K562 (cell line): ENCODE results near the gene TENM3. TPM values are rescaled to one million over a fixed set of nuclear protein-coding genes. Genes with fewer than 3 reads are reported as not detected.

Experiments
- ATAC-seq: fragments of 200-7000 bp; cut with Tn5 transposase; 3 replicates; pipeline ENCODE4 v1.9.1; 2020; ENCODE audit warnings: moderate library complexity
- BruUV-seq: library from RNA; stranded (reverse); fragments of 400-500 nt; replicated peaks from 2 replicates; lab custom pipeline; 2021; lab: Mats Ljungman, UMichigan
- CTCF ChIA-PET: fragments of 300-600 bp; formaldehyde crosslinking; extraction: SDS; loops from one replicate; lab custom pipeline; 2021; ENCODE audit warnings: low intra/inter-chr PET ratio; lab: Yijun Ruan, JAX
- POLR2A ChIA-PET: fragments of 300-600, 350-650 bp; sonication (Branson Sonifier 250); formaldehyde crosslinking; extraction: SDS; loops from one replicate; lab custom pipeline; 2021; ENCODE audit warnings: antibody characterized with exemption, inconsistent platforms; lab: Yijun Ruan, JAX
- DNase-seq, 4 experiments: peaks; one replicate each; pipeline versions ENCODE4 v3.0.0 to v3.0.0-alpha.2; 2011 to 2018; ENCODE audit warnings: low spot score in 3 of 4, mixed read lengths in 3 of 4; ENCODE audit errors: extremely low read depth in 1 of 4
- FAIRE-seq: peaks from 2 replicates; lab custom pipeline; 2011; peaks lifted over from hg19 to GRCh38; lab: Jason Lieb, UNC
- H2AFZ ChIP-seq: 2 replicates; pipeline ENCODE4 v1.6.0; 2011; ENCODE audit warnings: low read depth, low read length, control low read depth, inconsistent platforms
- H3K27ac ChIP-seq: fragments of 200-600 bp; 3 replicates; pipeline ENCODE4 v1.8.0; 2011; ENCODE audit warnings: low read depth, mild to moderate bottlenecking, control low read depth, inconsistent platforms, low read length, moderate library complexity, mixed read lengths; ENCODE audit errors: extremely low read depth
- H3K27me3 ChIP-seq, 2 experiments: fragments of 300-600 bp in 1 of 2; 2 replicates in 1 of 2; 3 replicates in 1 of 2; pipeline versions ENCODE4 v1.6.0 to v1.8.0; 2011; ENCODE audit warnings: inconsistent platforms in 2 of 2, low read length in 2 of 2, mild to moderate bottlenecking in 1 of 2, mixed read lengths in 1 of 2, moderate library complexity in 1 of 2; ENCODE audit not compliant: control insufficient read depth in 2 of 2, insufficient read depth in 2 of 2
- H3K36me3 ChIP-seq: fragments of 300-600 bp; 3 replicates; pipeline ENCODE4 v1.8.0; 2011; ENCODE audit warnings: mild to moderate bottlenecking, low read length, inconsistent platforms; ENCODE audit not compliant: control insufficient read depth, insufficient read depth
- H3K4me1 ChIP-seq, 2 experiments: fragments of 200-600 bp in 1 of 2; replicated peaks in 1 of 2; 2 replicates in 1 of 2; 3 replicates in 1 of 2; pipeline versions ENCODE4 v1.5.1 to v1.8.0; 2011; ENCODE audit warnings: inconsistent platforms in 2 of 2, low read length in 2 of 2, mild to moderate bottlenecking in 1 of 2, mixed read lengths in 1 of 2, moderate library complexity in 1 of 2; ENCODE audit not compliant: control insufficient read depth in 2 of 2, insufficient read depth in 2 of 2
- H3K4me2 ChIP-seq: 2 replicates; pipeline ENCODE4 v1.6.1; 2011; ENCODE audit warnings: low read length, control low read depth, inconsistent platforms, mixed read lengths; ENCODE audit not compliant: insufficient read depth
- H3K4me3 ChIP-seq: fragments of 200-600 bp; sonication (generic), shearing (Covaris generic); 2 replicates; pipeline ENCODE4 v1.5.1; 2016; ENCODE audit warnings: control low read depth, inconsistent platforms
- H3K79me2 ChIP-seq: fragments of 200-600 bp; 3 replicates; pipeline ENCODE4 v1.8.0; 2011; ENCODE audit warnings: low read length, inconsistent platforms; ENCODE audit not compliant: control insufficient read depth, insufficient read depth
- H3K9ac ChIP-seq, 2 experiments: 2 replicates each; pipeline versions ENCODE4 v1.6.0 to v1.6.1; 2011; ENCODE audit warnings: low read depth in 2 of 2, low read length in 2 of 2, control low read depth in 1 of 2, inconsistent platforms in 1 of 2, mild to moderate bottlenecking in 1 of 2, mixed read lengths in 1 of 2; ENCODE audit not compliant: insufficient read depth in 1 of 2
- H3K9me1 ChIP-seq: one replicate; pipeline ENCODE4 v1.6.0; 2011; ENCODE audit warnings: inconsistent platforms, mild to moderate bottlenecking, low read length, moderate library complexity; ENCODE audit not compliant: control insufficient read depth, insufficient read depth
- H3K9me3 ChIP-seq: replicated peaks from 2 replicates; pipeline ENCODE4 v1.5.1; 2011; ENCODE audit warnings: low read depth, low read length, inconsistent platforms; ENCODE audit not compliant: control insufficient read depth, insufficient read depth
- H4K20me1 ChIP-seq: replicated peaks from 2 replicates; pipeline ENCODE4 v1.6.1; 2011; ENCODE audit warnings: low read length, inconsistent platforms, mixed read lengths; ENCODE audit not compliant: control insufficient read depth, insufficient read depth
- ARNT ChIP-seq, 2 experiments: fragments of 450-650 bp; IDR thresholded peaks; 2 replicates each; pipeline ENCODE4 v1.6.1; 2016; ENCODE audit warnings: mild to moderate bottlenecking in 1 of 2
- CREBBP ChIP-seq: IDR thresholded peaks from one replicate; pipeline ENCODE4 v1.6.1; 2012; ENCODE audit warnings: low read depth, mild to moderate bottlenecking, control low read depth, inconsistent platforms, low read length
- HEY1 ChIP-seq: fragments of 250-450 bp; sonication (Bioruptor Pico); IDR thresholded peaks from 2 replicates; pipeline ENCODE4 v1.5.0; 2020; ENCODE audit warnings: mild to moderate bottlenecking, moderate library complexity, borderline replicate concordance
- ILF3 ChIP-seq: fragments of 450-650 bp; IDR thresholded peaks from 2 replicates; pipeline ENCODE4 v1.6.1; 2018; ENCODE audit warnings: antibody characterized with exemption, mild to moderate bottlenecking, moderate library complexity, borderline replicate concordance
- JUNB ChIP-seq: fragments of 450-650 bp; formaldehyde crosslinking; conservative IDR thresholded peaks from 2 replicates; pipeline ENCODE4 v1.4.0; 2020; ENCODE audit warnings: mild to moderate bottlenecking
- PHF8 ChIP-seq: fragments of 200-600 bp; sonication (generic); IDR thresholded peaks from 2 replicates; pipeline ENCODE4 v1.6.1; 2012; ENCODE audit warnings: mixed run types, mild to moderate bottlenecking, inconsistent platforms, low read length, moderate library complexity, borderline replicate concordance
- POLR2B ChIP-seq: fragments of 450-650 bp; IDR thresholded peaks from 2 replicates; pipeline ENCODE4 v1.6.1; 2018; ENCODE audit warnings: low read depth; ENCODE audit not compliant: partially characterized antibody
- SAFB2 ChIP-seq: fragments of 200-400 bp; formaldehyde crosslinking; IDR thresholded peaks from 2 replicates; pipeline ENCODE4 v1.6.1; 2018; ENCODE audit warnings: borderline replicate concordance, low read length, low read depth, moderate library complexity; ENCODE audit not compliant: severe bottlenecking
- TFAP4 ChIP-seq: sonication (generic); formaldehyde crosslinking; IDR thresholded peaks from 2 replicates; pipeline ENCODE4 v1.8.0; 2022; ENCODE audit warnings: missing genetic modification reagents, mild to moderate bottlenecking, moderate library complexity, borderline replicate concordance
- WGBS: fragments of 100-300 bp; shearing (Covaris generic); methylation state at CpG from one replicate; pipeline ENCODE4 v1.1.6; 2016; ENCODE audit warnings: low coverage, mixed read lengths; ENCODE audit not compliant: insufficient coverage; ENCODE audit errors: missing lambda C conversion rate; 5-methylcytosine and 5-hydroxymethylcytosine counted together
- in situ Hi-C: fragments of 300-500 bp; cut with MboI; formaldehyde crosslinking; loops from 4 replicates; pipeline ENCODE4 v1.15.0; 2018; ENCODE audit warnings: inconsistent platforms, mixed read lengths
- intact Hi-C: fragments of 100-400 bp; cut with micrococcal nuclease; formaldehyde crosslinking; loops from 2 replicates; pipeline ENCODE4 v1.14.2; 2022
- polyA plus RNA-seq, 8 experiments: library from polyadenylated mRNA; depleted of rRNA in 4 of 8; stranded (reverse) in 5 of 8; unstranded in 3 of 8; fragments of >200 nt; fragmentation: Nextera tagmentation in 2 of 8; fragmentation: Illumina TruSeq in 1 of 8; extraction: Ambion mirVana in 2 of 8; extraction: Trizol in 1 of 8; gene quantifications; 2 replicates each; pipeline versions ENCODE4 v1.2.1 to v1.2.3, GENCODE V29; 2011 to 2014; ENCODE audit warnings: inconsistent platforms in 1 of 8, missing spikeins in 1 of 8
- total RNA-seq, 7 experiments: library from RNA; depleted of rRNA in 6 of 7; stranded (reverse); fragments of >200 nt in 6 of 7; fragmentation: Illumina TruSeq in 2 of 7; extraction: Trizol in 2 of 7; gene quantifications; 2 replicates each; pipeline versions ENCODE4 v1.2.1 to v1.2.3, GENCODE V29; 2011 to 2021; ENCODE audit warnings: low replicate concordance in 1 of 7
- TF ChIP-seq, protein P1 (sequence below): fragments of 250-450 bp; sonication (Bioruptor Pico); IDR thresholded peaks from 2 replicates; pipeline ENCODE4 v1.4.0; 2020; ENCODE audit warnings: borderline replicate concordance

Gene TENM3
- total and polyA plus RNA-seq, 9 of the 15 experiments (the other 6 are each of a cell fraction or from before 2014, with no cell fraction given) = 0.01 to 0.02 TPM; not detected in 7

- 0% methylated on average over 4 of the region's 4 CpGs for WGBS
- Histone ChIP-seq H3K4me3 (no peak overlapping the region), H3K9me3 (no peaks in the 10 kb centered on the region), H3K27ac (no peak overlapping the region), H3K27me3 (peaks cover 11 to 16% of the 10 kb centered on the region in 2 experiments; a peak in 2 of 5 replicates), H3K36me3 (no peaks in the 10 kb centered on the region), H3K4me1 (peaks cover 0 to 9% of the 10 kb centered on the region in 2 experiments; a peak in 2 of 5 replicates), H2AFZ (no peak overlapping the region), H3K9ac (no peak overlapping the region), H4K20me1 (no peaks in the 10 kb centered on the region), H3K4me2 (no peak overlapping the region), H3K79me2 (no peaks in the 10 kb centered on the region), H3K9me1 (no peaks in the 10 kb centered on the region)
- DNase-seq = no peak
- in situ Hi-C loops = loop anchor here (25.0 kb wide), 1 partner anchor 811 kb away; no protein-coding TSS in a partner anchor
- POLR2A ChIA-PET = no interaction called here
- no peak for FAIRE-seq
- CTCF ChIA-PET = no interaction called here
- intact Hi-C loops = no loop called here
- no peak for ATAC-seq
- BruUV-seq = no TSS peak
- no peak for TF ChIP-seq TFAP4 (CRISPR knock-in tag)
- TF ChIP-seq HEY1 (CRISPR knock-in tag) = no peak
- TF ChIP-seq ILF3 = no peak
- no peak for TF ChIP-seq CREBBP
- TF ChIP-seq ARNT (IDR thresholded peaks at IDR 0.05) = no peak
- no peak for TF ChIP-seq PHF8
- TF ChIP-seq JUNB (CRISPR knock-in tag) = no peak
- TF ChIP-seq SAFB2 = no peak
- TF ChIP-seq, protein P1, sequence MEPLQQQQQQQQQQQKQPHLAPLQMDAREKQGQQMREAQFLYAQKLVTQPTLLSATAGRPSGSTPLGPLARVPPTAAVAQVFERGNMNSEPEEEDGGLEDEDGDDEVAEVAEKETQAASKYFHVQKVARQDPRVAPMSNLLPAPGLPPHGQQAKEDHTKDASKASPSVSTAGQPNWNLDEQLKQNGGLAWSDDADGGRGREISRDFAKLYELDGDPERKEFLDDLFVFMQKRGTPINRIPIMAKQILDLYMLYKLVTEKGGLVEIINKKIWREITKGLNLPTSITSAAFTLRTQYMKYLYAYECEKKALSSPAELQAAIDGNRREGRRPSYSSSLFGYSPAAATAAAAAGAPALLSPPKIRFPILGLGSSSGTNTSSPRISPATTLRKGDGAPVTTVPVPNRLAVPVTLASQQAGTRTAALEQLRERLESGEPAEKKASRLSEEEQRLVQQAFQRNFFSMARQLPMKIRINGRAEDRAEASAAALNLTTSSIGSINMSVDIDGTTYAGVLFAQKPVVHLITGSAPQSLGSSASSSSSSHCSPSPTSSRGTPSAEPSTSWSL = no peak
- no peak for TF ChIP-seq POLR2B
Measured at GRCh38 chr4:182451441-182451840, 208.2 kb downstream of the TENM3 start.
